ENCODE measurements around the gene OR11L1.

The OR11L1 gene, protein sequence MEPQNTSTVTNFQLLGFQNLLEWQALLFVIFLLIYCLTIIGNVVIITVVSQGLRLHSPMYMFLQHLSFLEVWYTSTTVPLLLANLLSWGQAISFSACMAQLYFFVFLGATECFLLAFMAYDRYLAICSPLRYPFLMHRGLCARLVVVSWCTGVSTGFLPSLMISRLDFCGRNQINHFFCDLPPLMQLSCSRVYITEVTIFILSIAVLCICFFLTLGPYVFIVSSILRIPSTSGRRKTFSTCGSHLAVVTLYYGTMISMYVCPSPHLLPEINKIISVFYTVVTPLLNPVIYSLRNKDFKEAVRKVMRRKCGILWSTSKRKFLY

DNA sequence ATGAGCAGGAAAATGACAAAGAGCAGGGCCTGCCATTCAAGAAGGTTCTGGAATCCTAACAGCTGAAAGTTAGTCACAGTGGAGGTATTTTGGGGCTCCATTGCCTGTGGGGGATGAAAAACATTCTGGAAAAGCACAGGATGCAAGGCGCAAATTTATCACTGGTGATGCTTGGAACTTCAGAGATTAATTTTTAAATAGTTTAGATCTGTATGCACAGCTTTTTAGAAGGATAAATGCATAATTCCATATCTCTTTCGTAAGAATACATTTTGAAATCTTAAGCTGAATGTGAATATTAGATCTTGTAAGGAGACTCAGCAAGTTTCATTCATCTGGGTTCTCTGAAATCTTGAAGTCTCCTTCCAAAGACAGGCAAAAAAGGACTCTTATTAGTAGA, at the start of gene OR11L1:
TSS of gene OR11L1 (minus strand) at position 101 of the 400 bp plus-strand sequence. CDS start at position 101, 0 bp downstream.
- in situ Hi-C loops (cut with MboI; ENCODE audit: low sequenced_read_pairs), result no loop called here

DNA sequence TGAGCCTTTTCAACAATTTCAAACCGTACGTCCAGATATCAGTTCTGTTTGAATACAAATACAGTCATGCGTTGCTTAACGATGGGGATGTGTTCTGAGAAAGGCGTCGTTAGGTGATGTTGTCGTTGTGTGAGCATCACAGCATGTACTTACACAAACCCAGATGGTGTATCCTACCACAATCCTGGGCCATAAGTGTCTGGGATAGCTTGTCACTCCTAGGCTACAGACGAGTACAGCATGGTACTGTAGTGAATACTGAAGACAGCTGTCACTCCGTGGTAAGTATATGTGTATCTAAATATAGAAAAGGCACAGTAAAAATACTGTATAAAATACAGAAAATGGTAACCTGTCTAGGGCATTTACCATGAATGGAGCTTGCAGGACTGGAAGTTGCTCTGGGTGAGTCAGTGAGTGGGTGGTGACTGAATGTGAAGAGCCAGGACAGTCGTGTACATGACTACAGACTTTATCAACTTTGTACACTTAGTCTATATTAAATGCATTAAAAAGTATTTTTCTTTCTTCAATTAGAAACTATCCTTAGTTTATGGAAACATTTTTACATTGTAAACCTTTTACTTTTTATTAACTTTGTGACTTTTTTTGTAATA, 43.2 kb upstream of the OR11L1 start:
- in situ Hi-C loops (cut with MboI; ENCODE audit: low sequenced_read_pairs), result no loop called here

DNA sequence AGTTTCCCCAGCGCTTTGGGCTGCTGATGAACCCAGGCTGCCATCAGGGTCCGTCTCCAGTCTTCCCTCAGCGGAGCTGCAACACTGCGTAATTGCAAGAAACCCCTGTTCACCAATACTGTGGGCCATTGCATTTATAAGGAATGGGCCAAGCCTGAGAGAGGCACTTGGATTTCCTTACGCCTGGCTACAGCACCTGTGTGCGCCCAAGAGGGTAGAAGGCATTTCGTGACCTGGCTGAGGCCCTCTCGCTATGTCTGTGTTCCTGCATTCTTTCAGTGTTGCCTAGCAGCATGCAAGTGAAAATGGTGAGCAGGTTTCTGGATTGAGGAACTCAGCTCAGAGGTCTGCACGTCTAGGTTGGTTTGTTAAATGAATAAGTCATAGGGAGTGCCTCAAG, 41.6 kb upstream of the OR11L1 start:
- in situ Hi-C loops (cut with MboI; ENCODE audit: low sequenced_read_pairs), result no loop called here

DNA sequence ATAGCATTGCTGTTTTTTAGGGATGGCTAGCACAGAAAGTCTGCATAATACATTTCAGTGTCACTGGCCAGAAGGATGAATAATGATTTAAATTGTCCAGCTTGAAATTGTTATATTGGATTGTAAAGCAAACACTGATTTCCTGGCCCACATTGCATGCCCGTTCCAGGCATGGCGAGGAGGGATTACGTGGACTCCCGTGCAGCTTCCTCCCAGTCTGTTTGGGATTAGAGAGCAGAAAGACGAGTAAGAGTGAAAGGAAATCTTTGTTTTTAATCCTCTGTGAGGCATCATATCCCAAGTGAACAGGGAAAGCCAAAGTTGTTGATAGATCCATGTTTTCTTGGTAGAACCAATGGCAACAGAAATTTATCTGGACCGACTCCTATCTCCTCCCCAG, 23.7 kb upstream of the OR11L1 start:
- in situ Hi-C loops (cut with MboI; ENCODE audit: low sequenced_read_pairs), result no loop called here

DNA sequence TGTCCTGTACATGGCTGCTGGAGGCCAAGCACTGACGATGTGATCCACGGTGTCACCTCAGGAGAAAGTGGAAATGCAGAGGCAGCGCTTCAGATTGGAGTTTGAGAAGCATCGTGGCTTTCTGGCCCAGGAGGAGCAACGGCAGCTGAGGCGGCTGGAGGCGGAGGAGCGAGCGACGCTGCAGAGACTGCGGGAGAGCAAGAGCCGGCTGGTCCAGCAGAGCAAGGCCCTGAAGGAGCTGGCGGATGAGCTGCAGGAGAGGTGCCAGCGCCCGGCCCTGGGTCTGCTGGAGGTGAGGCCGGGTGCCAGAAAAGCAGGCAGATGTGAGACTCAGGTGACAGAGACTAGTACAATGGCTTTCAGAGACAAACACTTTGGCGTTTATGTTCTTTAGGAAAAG, 22.9 kb upstream of the OR11L1 start:
- in situ Hi-C loops (cut with MboI; ENCODE audit: low sequenced_read_pairs), result no loop called here

DNA sequence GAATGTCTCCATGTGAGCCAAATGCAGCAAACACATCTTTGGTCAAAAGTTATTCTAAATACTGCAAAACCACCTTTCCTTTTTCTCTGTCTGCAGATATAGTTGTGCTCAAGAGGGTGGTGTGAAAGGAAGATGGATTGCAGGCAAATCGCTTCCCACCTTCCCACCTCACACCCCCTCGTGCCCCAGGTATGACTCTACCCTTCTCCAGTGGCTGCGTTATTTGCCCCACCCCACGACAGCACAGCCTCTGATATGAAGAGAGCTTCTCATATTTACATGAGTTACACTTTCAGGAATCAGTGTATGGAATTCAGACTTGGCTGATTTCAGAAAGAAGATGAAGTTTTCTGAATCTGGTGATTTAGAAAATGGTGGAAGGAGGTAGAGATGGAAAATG, 21.1 kb upstream of the OR11L1 start:
- in situ Hi-C loops (cut with MboI; ENCODE audit: low sequenced_read_pairs), result no loop called here

DNA sequence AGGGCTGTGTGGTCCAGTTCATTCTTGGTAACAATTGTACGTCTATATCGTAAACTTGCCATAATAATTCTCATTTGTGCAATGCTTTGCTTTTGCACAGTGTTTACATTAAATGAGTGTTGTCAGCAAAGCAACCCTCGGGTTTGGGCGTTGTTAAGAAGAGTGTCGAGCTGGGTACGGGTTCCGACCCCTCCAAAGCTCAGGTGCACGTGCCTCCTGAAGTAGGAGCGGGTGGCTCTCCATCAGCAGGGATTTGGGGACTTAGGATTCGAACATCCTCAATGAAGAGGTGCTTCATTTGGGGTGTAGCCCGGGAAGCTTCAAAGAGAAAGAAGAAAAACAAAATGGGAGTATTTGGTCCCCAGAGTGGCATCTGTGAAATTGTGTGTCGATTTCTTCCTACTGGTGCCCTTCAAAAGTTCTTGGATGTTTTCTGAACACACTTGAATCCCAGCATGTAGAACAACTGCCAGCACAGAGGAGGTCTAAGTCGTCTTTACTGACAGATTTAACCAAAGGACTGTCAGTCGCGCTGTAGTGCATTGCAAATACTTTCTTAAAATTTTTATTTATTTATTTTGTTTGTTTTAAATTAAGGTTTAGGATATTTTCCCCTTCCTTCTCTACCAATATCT, 16.4 kb upstream of the OR11L1 start:
- in situ Hi-C loops (cut with MboI; ENCODE audit: low sequenced_read_pairs), result no loop called here

DNA sequence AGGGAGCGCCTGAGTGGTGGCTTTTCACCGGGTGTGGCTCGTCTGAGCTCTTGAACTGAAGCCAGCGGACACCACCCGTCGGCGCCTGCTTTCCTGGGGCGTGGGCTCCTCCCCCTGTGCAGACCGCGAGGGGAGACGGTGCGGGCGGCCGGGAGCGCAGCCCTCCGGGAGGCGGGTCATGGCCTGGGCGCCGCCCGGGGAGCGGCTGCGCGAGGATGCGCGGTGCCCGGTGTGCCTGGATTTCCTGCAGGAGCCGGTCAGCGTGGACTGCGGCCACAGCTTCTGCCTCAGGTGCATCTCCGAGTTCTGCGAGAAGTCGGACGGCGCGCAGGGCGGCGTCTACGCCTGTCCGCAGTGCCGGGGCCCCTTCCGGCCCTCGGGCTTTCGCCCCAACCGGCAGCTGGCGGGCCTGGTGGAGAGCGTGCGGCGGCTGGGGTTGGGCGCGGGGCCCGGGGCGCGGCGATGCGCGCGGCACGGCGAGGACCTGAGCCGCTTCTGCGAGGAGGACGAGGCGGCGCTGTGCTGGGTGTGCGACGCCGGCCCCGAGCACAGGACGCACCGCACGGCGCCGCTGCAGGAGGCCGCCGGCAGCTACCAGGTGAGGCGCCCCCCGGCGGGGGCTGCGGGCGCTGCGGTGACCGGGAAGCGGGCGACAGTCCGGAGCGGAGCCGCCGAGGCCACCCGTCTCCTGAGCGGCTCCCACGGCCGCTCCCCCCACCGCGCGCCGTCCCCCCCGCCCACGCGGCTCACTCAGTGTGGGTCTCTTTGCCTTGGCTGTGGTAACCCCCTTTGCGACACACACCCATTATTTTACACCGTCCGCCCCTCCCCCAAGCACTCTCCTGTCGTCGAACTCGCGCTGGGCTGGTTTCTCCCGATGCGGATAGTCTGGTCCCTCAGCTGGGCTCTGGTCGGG, 15.6 kb upstream of the OR11L1 start, which contains the start of gene TRIM58:
TSS of gene TRIM58 (plus strand) at position 119 of the 916 bp plus-strand sequence. CDS start at position 179, 60 bp downstream.
- in situ Hi-C loops (cut with MboI; ENCODE audit: low sequenced_read_pairs), result no loop called here

DNA sequence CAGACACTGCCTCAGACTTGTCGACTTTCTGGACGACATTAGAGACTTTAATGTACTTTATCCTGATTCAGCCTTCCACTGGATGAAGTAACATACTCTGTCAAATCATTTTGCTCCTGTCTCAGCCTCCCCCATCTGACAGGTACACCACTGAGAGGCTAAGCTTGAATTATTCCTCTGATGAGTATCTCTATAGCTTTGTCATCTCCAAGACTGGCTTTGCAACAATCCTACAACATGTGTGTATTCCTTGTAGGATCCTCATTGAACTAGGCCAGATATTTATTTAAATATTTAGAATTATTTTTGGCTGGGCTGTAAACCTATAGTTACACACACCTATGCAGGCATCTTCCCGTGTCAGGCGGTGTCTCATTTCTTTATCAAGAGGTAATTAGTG, 14.2 kb upstream of the OR11L1 start:
- in situ Hi-C loops (cut with MboI; ENCODE audit: low sequenced_read_pairs), result no loop called here

DNA sequence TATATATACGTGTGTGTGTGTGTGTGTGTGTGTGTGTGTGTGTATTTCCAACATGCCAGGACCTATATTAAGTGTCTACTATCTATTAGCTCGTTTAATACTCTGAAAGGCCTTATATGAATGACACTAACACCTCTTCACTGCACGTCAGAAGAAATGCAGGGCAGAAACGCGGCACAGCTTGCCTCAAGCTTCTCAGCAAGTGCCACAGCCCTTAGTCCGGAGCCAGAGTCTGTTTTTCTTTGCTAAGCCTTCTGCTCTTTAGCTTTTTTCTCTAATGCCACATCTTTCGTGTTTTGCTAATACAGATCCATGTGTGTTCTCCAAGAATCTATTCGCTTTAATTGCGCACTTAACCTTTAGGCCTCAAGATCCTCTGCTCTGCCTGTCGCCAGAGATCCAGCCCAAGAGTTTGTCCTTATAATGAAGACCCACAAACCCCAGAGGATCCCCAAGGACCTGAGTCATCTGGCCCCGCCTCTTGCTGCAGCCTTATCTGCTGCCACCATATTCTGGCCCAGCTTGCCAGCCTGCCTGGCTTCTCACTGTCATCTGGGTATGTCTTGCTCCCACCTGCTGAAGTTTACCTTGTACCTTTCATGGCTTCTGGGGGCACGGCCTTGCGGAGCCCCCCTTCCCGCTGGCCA, 13.3 kb upstream of the OR11L1 start:
- in situ Hi-C loops (cut with MboI; ENCODE audit: low sequenced_read_pairs), result no loop called here

DNA sequence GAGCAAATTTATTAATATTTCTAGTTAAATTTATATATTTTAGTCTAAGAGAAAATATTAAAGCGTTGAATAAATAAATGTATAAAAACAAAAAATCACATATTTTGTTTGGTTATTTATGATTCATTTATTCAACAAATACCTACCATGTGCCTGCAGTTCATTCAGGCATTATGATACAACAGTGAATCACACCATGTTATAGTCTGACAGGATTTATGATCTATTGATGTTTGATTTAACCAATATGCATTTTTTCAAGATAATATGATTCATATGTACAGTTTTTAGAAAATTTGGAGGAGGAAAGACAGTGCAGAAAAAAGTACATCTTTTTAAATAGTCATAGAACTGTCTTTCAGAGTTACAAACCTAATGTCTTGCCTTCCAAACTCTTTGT, 7.9 kb upstream of the OR11L1 start:
- in situ Hi-C loops (cut with MboI; ENCODE audit: low sequenced_read_pairs), result no loop called here

DNA sequence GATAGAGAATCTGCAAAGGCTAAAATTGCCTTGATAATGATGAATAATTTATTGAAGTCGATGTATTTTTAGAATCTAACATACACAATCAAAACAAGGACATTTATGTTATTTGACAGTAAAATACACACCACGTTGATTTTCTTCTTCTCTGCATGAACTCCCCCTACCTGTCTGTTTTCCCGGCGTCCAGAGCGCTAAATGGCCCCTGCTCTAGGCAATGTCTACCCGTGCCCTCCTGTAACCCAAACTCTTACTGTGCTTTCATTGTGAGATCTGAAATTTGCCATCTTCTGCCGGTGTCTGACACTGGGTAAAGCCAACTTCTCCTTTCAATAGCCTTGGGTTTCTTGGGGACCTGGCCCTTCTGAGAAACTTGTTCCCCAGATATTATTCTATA, 6.7 kb upstream of the OR11L1 start:
- in situ Hi-C loops (cut with MboI; ENCODE audit: low sequenced_read_pairs), result no loop called here

DNA sequence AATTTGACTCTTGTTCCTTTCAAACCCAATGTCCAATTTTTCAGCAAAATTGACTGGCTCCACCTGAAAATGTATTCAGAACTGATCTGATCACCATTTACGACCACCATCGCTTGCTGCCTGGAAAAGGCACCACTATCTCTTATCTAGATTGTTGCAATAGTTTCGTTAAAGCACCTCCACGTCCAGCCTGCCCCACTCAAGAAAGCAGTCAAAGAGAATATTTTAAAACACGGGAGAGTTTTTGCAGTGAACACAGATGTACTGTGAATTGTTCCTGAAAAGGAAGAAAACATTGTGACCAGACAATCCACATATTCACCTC, 4.0 kb upstream of the OR11L1 start:
- in situ Hi-C loops (cut with MboI; ENCODE audit: low sequenced_read_pairs), result no loop called here

DNA sequence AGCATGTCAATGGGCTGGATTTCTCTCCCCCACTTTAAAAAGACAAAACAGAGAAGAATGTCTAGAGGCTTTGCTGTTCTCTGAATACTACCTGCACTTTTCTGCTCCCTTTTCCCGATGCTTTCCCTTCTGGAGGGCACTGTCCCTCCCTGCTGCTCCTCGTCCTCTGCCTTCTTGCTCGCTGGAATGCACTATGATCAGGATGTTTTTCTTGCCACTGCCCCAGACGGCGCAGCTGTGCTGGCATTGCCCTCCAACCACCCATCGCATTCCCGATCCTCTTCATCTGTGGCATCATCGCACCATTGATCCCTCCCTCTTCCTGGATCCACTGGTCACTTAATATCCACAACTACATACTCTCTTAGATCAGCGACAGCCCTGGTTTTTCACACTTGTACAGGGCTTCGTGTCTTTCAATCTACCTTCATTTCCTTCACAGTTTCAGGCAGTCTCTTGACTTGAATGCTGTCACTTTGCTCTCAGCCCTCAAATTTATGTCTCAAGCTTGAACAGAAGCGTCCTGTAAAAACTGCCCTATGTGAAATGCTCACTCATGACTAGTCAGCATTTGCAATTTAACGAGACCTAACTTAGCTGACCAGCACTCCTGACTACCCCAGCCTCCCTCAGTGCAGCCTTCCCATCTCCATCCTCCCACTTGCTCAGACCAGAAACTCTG, 3.5 kb upstream of the OR11L1 start:
- in situ Hi-C loops (cut with MboI; ENCODE audit: low sequenced_read_pairs), result no loop called here

DNA sequence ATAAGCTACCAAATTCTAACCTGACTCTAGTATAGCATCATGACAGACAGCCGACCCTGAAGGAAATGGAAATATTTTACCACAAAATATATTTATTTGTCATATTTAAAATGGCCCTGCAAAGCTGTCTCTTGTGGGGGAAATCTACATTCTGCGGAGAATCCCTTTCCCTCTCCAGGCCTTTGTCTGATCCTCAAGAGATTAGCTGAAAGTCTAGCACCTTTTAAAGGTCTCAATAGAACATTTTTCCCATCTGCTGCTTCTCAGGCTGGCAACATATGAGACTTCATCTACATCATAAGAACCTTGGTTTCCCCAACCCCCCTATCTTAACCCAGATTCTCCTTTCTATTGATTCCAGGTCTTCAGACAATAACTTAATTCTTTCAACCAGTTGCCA, 1.7 kb upstream of the OR11L1 start:
- in situ Hi-C loops (cut with MboI; ENCODE audit: low sequenced_read_pairs), result no loop called here

DNA sequence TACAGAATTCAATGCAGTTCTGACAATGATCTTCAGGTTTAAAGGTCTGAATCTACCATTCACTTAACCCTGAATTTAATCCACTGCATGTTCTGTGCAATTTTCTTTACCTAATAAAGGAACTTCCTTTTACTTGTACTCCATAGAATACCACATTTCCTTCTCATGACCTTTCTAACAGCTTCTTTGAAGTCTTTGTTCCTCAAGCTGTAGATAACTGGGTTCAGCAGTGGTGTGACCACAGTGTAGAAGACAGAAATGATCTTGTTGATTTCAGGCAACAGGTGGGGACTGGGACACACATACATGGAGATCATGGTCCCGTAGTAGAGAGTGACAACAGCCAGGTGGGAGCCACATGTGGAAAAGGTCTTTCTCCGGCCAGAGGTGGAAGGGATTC, 878 bp downstream of the OR11L1 start:
- in situ Hi-C loops (cut with MboI; ENCODE audit: low sequenced_read_pairs), result no loop called here

DNA sequence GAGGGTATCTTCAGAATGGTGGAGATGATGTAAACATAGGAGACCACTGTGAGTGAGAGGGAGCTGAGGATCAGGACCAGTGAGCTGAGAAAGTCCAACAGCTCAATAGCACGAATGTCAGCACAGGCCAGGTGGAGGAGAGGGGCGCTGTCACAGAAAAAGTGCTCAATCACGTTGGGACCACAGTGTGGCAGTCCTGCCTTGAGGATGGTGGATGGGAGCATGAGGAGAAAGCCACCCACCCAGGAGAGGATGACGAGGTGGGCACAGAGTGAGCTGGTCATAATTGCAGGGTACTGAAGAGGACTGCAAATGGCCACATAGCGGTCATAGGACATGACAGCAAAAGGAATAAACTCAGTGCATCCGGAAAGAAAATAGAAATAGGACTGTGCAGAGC, 8.1 kb downstream of the OR11L1 start:
- in situ Hi-C loops (cut with MboI; ENCODE audit: low sequenced_read_pairs), result no loop called here

DNA sequence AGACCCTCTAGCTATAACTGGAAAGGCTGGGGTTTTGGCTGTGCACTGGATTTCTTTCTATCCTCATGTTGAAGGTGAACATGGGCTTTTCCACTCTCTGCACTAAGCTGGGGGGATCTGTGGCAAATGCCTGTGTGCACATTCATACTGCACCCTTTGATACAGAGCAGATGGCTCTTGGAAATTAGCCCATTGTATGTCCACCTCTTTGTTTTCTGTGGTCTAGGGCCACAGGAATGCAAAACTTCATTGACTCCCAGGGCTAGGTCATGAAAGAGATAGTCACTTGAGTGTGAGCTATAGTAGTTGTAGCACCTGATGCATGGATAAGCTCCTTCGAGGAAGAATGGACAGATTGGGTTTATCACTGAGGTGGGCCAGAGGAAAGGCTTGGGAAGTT, 12.0 kb downstream of the OR11L1 start:
- in situ Hi-C loops (cut with MboI; ENCODE audit: low sequenced_read_pairs), result no loop called here

DNA sequence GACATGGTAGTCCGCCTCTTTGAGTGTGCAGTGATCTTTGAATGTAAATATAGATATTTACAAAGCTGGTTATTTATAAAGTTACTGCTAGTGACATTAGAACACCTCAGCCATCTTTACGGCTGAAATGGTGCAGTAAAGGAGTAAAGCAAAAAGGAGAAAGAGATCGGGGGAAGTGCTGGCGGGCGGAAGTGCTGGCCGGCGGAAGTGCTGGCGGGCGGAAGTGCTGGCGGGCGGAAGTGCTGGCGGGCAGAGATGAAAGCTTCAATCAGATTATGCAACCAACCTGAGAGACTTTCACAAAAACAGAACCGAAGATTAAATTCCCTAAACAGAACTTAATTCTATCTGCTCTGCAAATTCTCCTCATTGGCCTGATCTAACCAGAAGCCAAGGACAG, 16.3 kb downstream of the OR11L1 start:
- in situ Hi-C loops (cut with MboI; ENCODE audit: low sequenced_read_pairs), result no loop called here

DNA sequence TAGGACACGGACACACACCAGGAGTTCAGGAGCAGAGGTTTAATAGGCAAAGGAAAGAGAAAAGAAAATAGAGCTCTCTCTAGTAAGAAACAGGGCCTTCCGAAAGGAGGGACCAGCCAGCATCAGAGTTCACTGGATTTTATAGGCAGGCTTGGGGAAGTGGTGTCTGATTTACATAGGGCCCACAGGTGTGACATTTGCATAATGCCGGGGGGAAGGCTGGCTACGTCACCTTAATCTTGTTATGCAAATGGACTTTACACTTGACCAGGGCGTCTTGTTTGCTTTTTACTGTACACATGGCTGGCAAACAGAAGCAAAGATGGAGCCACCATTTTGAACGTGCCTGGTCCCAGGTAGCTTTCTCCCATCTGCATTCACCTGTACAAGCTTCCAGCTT, 17.7 kb downstream of the OR11L1 start, which contains the start of gene OR14A16:
TSS of gene OR14A16 (minus strand) at position 97 of the 400 bp plus-strand sequence. CDS start 8,390 bp downstream, outside the sequence.
- in situ Hi-C loops (cut with MboI; ENCODE audit: low sequenced_read_pairs), result no loop called here

All from HL-60/S4 treated with phorbol 12-myristate 13-acetate at 8.2 ng/mL for 4 days and 3 days (cell line).